Mucosa of rectum (tissue), 2 donors: Measurements from ENCODE around the gene ATF7.
"Not testable (repeated sequence)": the region's sequence is repeated elsewhere in the genome, so short reads cannot be mapped to it uniquely, and the experiment has no call there.

Source experiments
- H3K27ac ChIP-seq, 2 donors: one replicate each; pipeline ENCODE4 v1.7.0; 2013; ENCODE audit warnings: inconsistent platforms in 2 of 2, low read depth in 2 of 2, low read length in 2 of 2
- H3K27me3 ChIP-seq, 2 donors: one replicate each; pipeline ENCODE4 v1.7.0; 2013; ENCODE audit warnings: low read length in 2 of 2; ENCODE audit not compliant: control insufficient read depth in 2 of 2, insufficient read depth in 2 of 2
- H3K36me3 ChIP-seq, 2 donors: one replicate each; pipeline ENCODE4 v1.7.0; 2013; ENCODE audit warnings: low read length in 2 of 2; ENCODE audit not compliant: control insufficient read depth in 2 of 2, insufficient read depth in 2 of 2
- H3K4me1 ChIP-seq, 2 donors: one replicate each; pipeline ENCODE4 v1.7.0; 2013; ENCODE audit warnings: low read length in 2 of 2, mild to moderate bottlenecking in 1 of 2; ENCODE audit not compliant: control insufficient read depth in 2 of 2, insufficient read depth in 2 of 2
- H3K4me3 ChIP-seq, 2 donors: one replicate each; pipeline ENCODE4 v1.7.0; 2013; ENCODE audit warnings: low read length in 2 of 2
- H3K9ac ChIP-seq, 2 donors: one replicate each; pipeline ENCODE4 v1.7.0; 2013; ENCODE audit warnings: low read length in 2 of 2, low read depth in 1 of 2, mild to moderate bottlenecking in 1 of 2
- H3K9me3 ChIP-seq, 2 donors: one replicate each; pipeline ENCODE4 v1.7.0; 2013; ENCODE audit warnings: low read length in 2 of 2; ENCODE audit not compliant: control insufficient read depth in 2 of 2
- donor health status: healthy.
- donor health status: Normal muscosa, but diverticular disease.

ATF7 gene

GRCh38 chr12:53560912-53561589 is 65.1 kb downstream of the ATF7 start:
- Histone ChIP-seq H3K27ac (peak overlapping the region; percentile 31 to 32), H3K27me3 (no peaks in the 10 kb centered on the region), H3K4me3 (peak overlapping the region in 1 of 2 donors; percentile 10), H3K36me3 (no peaks in the 10 kb centered on the region), H3K9me3 (no peaks in the 10 kb centered on the region), H3K4me1 (peaks cover 5 to 24% of the 10 kb centered on the region in 2 donors), H3K9ac (no peak overlapping the region)

GRCh38 chr12:53560351-53560750 is 65.8 kb downstream of the ATF7 start:
- Histone ChIP-seq H3K4me3 (no peak overlapping the region), H3K4me1 (peaks cover 5 to 24% of the 10 kb centered on the region in 2 donors), H3K9me3 (no peaks in the 10 kb centered on the region), H3K9ac (no peak overlapping the region), H3K27me3 (no peaks in the 10 kb centered on the region), H3K36me3 (no peaks in the 10 kb centered on the region), H3K27ac (no peak overlapping the region)

GRCh38 chr12:53558631-53559030 is 67.6 kb downstream of the ATF7 start:
- Histone ChIP-seq H3K36me3 (no peaks in the 10 kb centered on the region), H3K27ac (no peak overlapping the region), H3K9ac (no peak overlapping the region), H3K27me3 (no peaks in the 10 kb centered on the region), H3K4me1 (peaks cover 3 to 18% of the 10 kb centered on the region in 2 donors), H3K9me3 (no peaks in the 10 kb centered on the region), H3K4me3 (no peak overlapping the region)

GRCh38 chr12:53552361-53553327 is 73.5 kb downstream of the ATF7 start:
- H3K27ac ChIP-seq = no peak overlapping the region
- no peak overlapping the region for H3K4me3 ChIP-seq
- peaks cover 21 to 22% of the 10 kb centered on the region in 2 donors for H3K36me3 ChIP-seq

GRCh38 chr12:53551889-53552291 is 74.3 kb downstream of the ATF7 start:
- no peak overlapping the region for H3K9ac ChIP-seq
- H3K36me3 ChIP-seq = peaks cover 23 to 24% of the 10 kb centered on the region in 2 donors
- H3K4me1 ChIP-seq = no peaks in the 10 kb centered on the region
- no peaks in the 10 kb centered on the region for H3K27me3 ChIP-seq
- no peak overlapping the region for H3K4me3 ChIP-seq
- H3K9me3 ChIP-seq = no peaks in the 10 kb centered on the region
- no peak overlapping the region for H3K27ac ChIP-seq

More at GRCh38 chr12:53552361-53553327, 73.5 kb downstream of the ATF7 start:
- no peaks in the 10 kb centered on the region for H3K9me3 ChIP-seq
- H3K4me1 ChIP-seq = no peaks in the 10 kb centered on the region
- no peaks in the 10 kb centered on the region for H3K27me3 ChIP-seq
- H3K9ac ChIP-seq = no peak overlapping the region

- H3K27ac ChIP-seq = no peak overlapping the region
- no peak overlapping the region for H3K9ac ChIP-seq
- no peaks in the 10 kb centered on the region for H3K9me3 ChIP-seq
- H3K4me1 ChIP-seq = no peaks in the 10 kb centered on the region
- H3K4me3 ChIP-seq = no peak overlapping the region
- peaks cover 23 to 24% of the 10 kb centered on the region in 2 donors for H3K36me3 ChIP-seq
- no peaks in the 10 kb centered on the region for H3K27me3 ChIP-seq
Observed at GRCh38 chr12:53550595-53550994, 75.6 kb downstream of the ATF7 start.

- not testable (repeated sequence) for H3K27me3 ChIP-seq, H3K27ac ChIP-seq, H3K4me3 ChIP-seq, H3K4me1 ChIP-seq, H3K9me3 ChIP-seq, H3K9ac ChIP-seq
- peaks cover 23 to 24% of the 10 kb centered on the region in 2 donors for H3K36me3 ChIP-seq
Observed at GRCh38 chr12:53550131-53550530, 76.1 kb downstream of the ATF7 start.

- H3K27ac ChIP-seq, H3K4me1 ChIP-seq, H3K9me3 ChIP-seq, H3K9ac ChIP-seq, H3K27me3 ChIP-seq, H3K4me3 ChIP-seq: not testable (repeated sequence)
- peaks cover 25 to 26% of the 10 kb centered on the region in 2 donors for H3K36me3 ChIP-seq
Observed at GRCh38 chr12:53548354-53548753, 77.8 kb downstream of the ATF7 start.

- Histone ChIP-seq H3K4me1 (peaks cover 8 to 10% of the 10 kb centered on the region in 2 donors), H3K9ac (peak overlapping the region in 1 of 2 donors; percentile 7), H3K4me3 (no peak overlapping the region), H3K27ac (no peak overlapping the region), H3K9me3 (no peaks in the 10 kb centered on the region), H3K36me3 (peaks cover 20 to 24% of the 10 kb centered on the region in 2 donors), H3K27me3 (no peaks in the 10 kb centered on the region)
Observed at GRCh38 chr12:53543539-53543938, 82.6 kb downstream of the ATF7 start.

GRCh38 chr12:53539526-53539925 is 86.7 kb downstream of the ATF7 start:
- Histone ChIP-seq H3K9ac (no peak overlapping the region), H3K36me3 (peaks cover 31 to 40% of the 10 kb centered on the region in 2 donors), H3K27ac (peak overlapping the region; percentile 16 to 61), H3K27me3 (no peaks in the 10 kb centered on the region), H3K4me3 (no peak overlapping the region), H3K9me3 (no peaks in the 10 kb centered on the region), H3K4me1 (peaks cover 9 to 15% of the 10 kb centered on the region in 2 donors)
